NCI-H2081 (cell line): ENCODE measurements around the gene SP3.

Experiments used
- DNase-seq, 2 experiments: peaks; one replicate each; lab custom pipeline; 2025; lab: John Stamatoyannopoulos, UW

Gene SP3

DNA sequence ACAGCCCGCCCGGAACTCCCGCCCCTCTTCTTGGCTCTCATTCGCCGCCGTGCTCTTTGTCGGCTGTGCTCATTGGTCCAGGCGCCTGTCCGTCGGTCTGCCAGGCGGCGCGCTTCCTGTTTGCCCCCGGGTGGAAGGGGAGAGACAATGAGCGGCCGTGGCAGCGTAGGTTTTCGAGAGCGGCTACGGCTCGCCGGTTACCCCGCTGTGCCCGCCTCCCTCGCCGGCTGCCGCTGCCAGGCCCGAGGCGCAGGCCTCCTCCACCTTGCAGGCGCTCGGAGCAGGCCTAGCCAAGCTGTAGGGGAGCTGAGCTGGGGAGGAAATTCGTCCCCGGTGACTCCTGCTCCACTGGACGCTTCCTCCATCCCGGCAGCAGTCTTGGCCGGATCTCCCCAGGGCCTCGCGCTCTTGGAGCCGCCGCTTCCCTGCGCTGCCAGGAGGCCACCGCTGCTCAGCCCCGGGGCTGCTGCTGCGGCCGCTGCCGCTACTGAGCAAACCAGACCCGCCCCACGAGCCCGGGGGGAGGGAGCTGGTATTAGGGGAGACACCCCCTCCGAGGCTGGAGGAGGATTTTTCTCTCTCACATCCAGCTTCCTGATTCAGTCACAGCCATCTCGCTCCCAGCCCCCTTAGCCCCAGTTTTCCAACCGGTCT, at the start of gene SP3:
TSS of gene SP3 (minus strand) at position 2 of the 654 bp plus-strand sequence. CDS start 202 bp downstream, outside the sequence.
- peak; percentile 96 to 98 for DNase-seq

DNA sequence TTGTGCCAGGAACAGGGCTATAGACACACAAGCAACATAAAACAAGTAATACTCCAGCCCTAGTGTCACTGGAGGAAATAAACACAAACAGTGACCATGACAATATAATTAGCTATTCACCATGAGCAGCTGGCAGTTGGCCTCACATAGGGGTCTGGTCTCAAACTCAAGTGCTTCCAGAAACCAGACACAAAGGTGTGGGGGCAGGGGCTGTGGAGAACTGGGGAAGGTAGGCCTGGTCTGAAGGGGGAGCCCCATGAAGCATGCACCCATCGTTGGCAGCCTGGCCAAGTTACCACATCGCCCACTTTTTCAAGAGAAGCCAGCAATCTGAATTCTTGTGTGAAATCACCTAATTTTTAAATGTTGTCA, 49.5 kb upstream of the SP3 start:
- DNase-seq = peak; percentile 44 to 81

DNA sequence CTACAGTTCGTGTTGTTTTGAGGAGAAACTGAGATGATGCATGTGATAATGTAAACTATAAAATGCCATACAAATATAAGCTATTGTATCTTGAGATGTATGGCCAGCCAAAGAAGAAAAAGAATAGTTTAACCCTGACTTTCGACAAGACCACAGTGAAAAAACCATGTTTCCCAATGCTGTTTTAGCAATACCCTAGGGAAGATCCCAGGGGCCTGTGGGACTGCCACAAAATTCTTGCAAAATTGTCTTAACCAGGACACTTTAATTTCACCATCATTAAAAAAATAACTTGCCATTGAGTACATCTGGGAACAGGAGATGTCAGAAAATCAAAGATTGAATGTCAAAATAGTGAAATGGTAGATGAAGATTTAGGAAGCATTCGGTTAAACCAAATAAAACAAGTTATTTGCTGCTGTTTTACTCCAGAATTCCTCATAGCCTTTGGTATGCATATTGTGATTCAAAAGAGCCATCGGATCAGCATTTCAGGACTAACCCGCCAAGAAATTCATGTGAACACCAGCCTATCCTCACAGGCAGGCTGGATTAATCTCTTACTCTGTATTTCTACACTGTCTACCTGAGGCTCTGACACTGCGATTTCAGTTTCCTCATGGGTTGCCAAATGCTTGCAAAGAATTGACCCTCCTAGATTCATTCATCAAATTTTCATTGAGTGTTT, 49.0 kb upstream of the SP3 start:
- no peak for DNase-seq

DNA sequence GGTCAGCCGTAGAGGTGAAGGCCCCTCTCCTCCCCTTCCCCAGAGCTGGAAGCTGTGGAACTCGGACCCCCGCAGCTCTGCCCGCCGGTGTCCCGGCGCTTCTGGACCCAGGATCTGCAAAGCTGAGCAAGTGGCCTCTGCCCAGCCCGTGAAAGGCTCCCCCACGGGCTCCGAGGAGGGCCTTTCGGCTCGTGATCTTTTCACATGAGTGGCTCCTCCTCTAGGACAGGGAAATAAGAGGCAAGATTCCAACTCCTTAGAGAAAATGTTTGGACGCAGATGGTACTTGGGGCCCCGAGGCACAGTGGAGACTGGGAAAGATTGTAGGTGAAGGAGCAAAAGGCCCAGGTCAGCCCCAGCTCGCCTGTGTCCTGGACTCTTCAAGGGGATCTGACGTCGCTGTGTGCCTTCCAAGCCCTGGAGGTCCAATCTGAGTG, 48.2 kb upstream of the SP3 start:
- DNase-seq = no peak

DNA sequence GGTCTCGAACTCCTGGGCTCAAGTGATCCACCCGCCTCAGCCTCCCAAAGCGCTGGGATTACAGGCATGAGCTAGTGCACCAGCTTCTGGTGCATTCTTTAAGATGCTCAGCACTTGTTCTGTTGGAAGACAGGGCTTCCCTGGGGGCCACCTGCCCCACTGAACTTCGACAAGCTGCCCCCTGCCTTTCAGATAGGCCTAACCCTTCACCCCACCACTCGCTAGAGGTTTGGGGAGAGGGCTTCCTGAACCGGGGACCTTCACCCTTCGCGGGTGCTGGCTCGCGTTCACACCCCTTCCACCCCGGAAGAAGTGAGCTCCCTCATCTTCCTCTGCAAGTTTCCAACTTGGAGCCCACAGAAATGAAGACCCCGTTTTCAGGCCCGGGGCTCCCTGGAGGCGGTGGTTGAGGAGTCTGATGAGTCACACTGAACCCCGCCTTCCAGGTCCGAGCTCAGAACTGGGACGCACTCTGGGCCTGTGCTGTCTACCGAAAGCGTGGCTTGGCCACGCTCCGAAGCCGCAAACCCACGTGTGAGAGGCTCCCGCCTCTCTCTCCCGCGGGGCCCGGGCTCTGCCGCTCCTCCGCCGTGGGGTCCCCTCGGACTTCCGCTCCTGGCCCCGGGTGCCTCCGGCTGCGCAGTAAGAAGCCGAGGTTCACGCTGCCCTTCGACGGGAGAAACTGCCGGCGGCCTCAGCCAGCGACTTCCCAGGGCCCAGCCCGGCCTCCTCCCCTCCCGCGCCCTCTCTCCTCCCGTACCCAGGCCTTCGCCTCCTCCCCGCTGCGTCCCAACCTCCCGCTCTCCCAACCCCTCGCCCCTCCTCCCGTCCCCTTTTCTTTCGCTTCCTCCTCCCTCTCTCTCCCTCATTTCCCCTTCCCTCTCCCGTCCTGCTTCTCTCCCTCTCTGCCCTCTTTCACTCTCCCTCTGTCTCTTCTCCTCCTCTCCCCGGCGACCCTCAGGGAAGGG, 47.5 kb upstream of the SP3 start:
- DNase-seq = no peak

DNA sequence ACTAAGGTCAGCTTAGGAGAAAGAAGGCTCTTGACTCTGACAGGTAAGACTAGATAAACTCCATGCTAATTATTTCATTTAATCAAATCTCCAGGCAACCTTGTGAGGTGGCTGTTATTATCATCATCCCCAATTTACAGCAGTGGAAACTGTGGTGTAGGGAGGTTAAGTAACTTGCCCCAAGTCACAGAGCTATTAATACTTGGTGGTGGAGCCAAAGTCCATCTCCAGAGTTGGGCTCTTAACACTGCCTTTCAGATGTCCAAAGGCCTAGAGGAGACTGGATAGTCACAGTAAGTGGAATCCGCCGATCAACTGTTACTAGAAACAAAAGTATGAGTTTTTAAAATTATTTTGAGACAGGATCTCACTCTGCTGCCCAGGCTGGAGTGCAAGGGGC, 46.6 kb upstream of the SP3 start:
- no peak for DNase-seq

DNA sequence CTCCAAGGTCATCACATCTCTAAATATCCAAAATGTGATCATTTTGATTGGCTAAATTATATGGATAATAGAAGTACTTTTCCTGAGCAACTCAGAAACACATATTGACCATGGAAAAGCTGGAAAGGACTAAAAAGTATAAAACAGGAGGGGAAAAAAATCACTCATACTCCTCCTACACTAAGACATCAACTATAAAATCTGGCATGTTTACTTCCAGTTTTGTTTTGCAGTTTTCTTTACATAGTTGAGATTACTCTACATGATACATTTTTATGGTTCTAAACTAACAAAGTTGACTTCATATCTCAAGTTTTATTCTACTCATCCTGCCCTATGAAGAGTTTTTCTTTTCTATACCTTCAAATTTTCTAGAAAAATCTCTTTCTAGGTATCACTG, 46.0 kb upstream of the SP3 start:
- DNase-seq = no peak

DNA sequence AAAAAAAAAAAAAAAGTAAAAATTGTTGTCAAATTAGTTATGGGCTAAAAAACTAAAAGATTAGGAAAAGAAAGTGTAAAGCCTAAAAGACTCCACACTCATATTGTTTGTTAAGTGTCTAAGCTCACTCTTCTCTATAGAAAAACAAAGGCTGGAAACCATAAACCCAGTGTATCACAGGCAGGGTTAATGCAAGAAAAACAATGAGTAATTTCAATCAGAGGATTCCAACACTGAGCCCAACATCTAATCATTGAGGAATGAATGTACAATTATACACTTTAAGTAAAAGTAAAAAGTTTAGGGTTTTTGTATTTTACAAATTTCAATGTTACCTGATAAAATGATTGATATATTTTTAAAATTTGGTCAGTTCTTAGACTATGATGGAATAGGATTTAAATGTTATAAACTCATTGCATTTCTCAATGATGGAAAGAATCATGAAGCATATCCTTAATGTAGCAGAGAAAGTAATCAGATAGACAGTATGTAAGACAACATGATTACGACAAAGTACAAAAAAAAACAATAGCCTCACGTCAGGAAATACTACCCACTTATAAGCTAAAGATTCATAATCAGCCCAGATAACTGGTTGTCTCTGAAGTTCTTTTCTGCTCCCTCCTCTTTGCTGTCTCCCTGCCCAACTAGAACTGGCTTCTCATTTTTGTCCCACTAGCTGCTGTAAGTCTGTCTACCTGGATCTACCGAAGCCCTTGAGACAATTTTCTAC, 44.5 kb upstream of the SP3 start:
- no peak for DNase-seq

DNA sequence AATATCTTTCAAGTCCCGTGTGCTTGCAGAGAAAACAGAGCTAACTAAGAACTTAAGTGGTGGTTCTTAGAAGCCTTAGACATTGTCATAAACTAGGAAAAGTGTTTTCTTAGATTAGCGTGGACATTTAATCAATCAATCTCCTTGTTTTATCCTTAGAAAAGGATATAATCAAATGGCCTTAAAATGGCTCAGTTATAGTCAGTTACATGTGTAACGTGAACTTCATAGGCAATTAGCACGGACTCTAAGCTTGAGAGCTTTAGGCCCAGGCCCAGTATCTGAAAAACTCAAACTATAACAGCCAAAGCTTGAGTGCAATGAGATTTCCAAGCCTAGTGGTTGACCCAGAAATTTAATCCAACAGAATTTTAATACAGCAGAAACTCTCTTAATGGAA, 43.5 kb upstream of the SP3 start:
- DNase-seq = no peak

DNA sequence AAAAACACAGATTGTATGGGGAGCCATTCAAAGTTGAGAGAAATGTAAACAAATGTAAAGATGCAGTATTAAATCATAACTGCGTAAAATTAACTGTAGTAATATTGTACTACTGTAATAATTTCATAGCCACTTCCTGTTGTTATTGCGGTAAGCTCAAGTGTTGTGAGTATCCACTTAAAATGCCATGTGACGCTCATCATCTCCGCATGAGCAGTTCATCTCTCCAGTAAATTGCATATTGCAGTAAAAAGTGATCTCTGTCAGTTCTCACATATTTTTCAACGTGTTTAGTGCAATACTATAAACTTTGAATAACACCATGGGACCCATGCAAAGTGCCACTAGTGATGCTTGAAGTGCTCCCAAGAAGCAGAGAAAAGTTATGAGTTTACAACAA, 41.8 kb upstream of the SP3 start:
- DNase-seq = peak; percentile 6 to 29

DNA sequence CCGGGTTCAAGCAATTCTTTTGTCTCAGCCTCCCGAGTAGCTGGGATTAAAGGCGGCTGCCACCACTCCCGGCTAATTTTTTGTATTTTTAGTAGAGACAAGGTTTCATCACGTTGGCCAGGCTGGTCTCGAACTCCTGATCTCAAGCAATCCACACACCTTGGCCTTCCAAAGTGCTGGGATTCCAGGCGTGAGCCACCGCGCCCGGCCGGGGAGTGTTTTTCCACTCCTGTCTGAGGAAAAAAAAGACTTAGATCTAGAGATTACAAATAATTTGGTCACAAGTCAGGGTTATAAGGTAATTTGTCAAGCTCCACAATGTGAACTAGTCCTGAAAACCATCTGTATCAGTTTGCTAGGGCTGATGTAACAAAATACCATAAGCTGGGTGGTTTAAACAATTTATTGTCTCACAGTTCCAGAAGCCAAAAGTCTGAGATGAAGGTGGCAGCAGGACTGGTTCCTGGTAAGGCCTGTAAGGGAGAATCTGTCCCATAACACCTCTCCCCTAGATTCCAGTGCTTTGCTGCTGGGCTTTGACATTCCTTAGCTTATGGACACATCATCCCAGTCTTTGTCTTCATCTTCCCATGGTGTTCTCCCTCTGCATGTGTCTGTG, 40.7 kb upstream of the SP3 start:
- DNase-seq = no peak

DNA sequence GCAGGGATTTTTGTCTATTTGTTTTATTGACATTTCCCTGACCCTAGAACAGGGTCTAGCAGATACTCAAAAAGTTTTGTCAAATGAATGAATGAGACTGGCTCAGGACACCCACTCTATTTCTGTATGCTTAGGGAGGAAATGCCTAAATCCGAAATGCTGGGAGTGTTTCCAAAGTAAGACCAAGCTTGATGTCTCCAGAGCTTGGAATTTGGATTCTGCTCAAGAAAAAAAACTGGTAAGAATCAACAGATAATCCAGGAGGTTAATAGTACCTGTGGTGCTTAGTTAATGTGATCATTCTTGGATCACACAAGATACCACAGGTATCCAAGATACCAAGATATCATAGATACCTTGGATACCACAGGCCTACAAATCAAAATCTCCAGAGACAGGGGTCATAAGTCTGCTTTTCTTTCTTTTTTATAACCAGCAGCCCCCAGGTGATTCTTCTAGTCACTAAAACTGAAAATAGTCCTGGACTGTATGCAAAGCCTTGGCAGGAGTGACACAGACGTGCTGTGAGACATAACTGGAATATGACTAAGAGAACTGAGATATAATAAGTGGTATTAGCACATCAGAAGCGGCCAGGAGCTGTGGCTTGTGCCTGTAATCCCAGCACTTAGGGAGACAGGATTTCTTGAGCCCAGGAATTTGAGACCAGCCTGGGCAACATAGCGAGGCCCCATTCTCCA, 39.9 kb upstream of the SP3 start:
- no peak for DNase-seq

DNA sequence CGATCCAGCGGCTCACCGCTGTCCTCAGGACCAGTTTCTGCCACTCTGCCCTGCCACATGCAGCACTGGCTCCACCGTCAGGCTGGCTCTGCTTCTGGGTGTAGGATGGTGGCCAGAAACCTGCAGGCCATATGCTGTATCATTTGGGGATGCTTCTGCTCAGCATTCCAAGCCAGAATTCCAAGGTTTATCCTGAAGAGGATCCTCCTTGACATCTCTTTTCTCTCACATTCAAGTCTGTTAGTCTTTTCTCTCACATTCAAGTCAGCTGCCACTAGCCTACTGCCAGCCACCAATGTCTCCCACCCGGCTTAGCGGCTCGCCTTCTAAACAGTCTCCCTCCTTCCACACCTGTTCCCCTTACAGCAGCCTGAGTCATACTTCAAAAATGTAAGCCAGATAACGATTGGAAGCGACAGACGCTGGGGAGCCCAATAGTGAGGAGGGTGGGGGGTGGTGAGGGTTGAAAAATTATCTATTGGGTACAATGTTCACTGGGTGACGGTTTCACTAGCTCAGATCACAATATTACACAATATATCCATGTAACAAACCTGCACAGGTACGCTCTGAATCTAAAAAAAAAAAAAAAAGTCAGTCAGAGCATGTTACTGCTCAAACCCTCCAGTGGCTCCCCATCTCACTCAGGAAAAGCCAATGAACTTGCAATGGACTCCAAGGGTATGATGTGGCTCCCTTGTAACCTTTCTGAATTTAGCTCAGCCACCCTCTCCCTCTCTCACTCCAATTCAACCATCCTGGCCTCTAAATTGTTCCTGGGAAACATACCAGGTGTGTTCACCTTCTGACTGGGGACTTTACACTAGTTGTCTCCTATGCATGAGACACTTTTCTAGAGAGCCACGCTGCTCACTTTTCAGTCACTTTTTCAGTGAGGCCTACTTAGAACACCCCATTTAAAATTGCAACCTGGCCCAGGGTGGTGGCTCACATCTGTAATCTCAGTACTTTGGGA, 38.8 kb upstream of the SP3 start:
- no peak for DNase-seq

DNA sequence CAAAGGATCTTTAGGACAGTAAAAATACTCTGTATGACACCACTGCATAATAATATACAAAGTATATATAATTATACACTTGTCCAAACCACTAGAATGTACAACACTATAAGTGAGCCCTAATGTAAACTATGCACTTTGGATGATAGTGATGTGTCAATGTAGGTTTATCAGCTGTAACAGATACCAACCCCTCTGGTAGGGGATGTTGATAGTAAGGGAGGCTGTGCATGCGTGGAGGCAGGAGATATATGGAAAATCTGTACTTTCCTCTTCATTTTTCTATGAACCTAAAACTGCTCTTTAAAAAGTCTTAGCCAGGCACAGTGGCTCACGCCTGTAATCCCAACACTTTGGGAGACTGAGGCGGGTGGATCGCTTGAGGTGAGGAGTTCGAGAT, 37.5 kb upstream of the SP3 start:
- no peak for DNase-seq

DNA sequence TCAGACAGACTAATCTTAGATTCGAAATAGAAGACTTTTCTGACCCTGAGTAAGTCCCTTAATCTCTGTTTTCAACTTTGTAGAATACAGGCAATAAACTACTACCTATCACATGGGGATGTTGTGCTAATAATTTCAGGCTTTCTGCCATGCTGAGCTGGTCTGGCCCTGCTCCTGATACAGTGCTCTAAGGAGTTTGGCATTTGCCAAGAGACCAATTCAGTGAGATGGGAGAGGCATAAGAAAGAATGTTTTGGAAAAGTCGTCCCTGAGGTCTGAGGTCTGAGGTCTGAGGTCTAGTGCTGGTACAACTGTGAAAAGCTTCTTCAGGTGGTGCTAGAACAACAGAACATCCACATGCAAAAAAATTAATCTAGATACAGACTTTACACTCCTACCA, 35.9 kb upstream of the SP3 start:
- DNase-seq = no peak

DNA sequence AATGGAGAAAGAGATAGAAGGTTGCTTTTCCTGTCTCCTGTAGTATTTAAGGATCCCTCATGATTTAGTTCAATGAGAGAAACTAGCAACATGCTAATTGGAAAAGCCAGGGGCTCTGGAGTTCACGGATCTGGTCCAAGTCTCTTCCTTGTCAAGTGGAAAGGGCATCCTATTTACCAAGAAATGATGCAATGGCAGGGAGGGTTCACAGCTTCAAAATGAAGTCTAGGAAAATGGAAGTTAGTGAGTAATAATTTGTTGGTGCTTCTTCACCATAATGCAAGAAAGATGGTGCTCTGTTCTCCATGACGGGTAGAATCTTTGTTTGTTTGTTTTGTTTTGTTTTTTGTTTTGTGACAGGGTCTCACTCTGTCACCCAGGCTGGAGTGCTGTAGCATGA, 34.6 kb upstream of the SP3 start:
- DNase-seq = no peak

DNA sequence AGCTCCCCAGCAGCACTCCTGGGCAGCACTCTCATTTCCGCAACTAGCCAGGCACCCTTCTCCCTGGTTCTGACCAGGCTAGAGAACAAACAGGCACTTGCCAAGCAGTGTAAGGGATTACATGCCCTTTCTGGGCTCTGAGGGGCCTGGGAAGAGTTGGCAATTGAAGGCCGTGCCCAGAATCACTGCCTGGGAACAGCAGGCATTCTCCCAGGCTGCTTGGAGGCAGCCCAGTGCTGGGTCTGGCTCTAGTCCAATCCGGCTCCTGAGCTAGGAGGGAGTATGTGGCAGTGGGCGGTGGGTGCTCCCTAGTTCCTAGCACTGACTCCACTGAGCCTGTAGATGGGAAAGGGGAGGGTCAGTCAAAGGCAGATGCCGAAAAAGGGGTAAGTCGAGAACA, 34.1 kb upstream of the SP3 start:
- no peak for DNase-seq

DNA sequence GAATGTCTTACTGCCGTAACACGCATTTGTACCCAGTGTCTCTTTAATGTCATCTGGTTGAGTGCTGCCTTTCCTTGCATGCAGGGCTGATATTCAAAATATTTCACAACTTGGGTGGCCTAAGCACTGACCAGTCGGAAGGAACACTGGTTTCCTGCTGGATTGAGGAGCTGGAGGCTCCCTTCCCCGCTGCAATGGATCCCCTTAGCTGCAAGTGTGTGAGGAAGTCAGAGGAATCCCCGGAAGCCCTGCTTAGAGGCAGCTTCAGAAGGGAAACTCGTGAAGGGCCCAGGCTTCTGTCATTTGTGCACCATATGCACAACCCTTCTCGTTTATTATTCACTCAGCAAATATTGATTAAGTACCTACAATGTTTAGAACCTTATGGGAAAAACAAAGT, 33.2 kb upstream of the SP3 start:
- no peak for DNase-seq

DNA sequence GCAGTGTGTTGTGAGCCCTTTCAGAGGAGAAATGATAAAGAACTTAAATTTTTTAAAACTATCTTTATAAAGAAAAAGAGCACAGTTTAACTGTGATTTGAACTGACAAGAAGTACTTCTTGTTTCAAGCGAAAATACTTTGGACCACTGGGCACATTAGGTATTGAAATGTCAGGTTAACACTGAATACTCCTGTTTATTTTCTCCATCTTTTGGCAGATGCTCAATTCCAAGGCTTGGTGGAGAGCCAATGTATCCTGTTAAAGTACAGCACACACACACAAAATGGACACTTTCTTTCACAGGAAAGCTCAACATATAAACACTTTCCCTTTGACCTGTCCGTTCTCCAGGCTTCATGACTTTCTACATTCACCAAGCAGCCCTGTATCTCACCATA, 32.6 kb upstream of the SP3 start:
- peak in 1 of 2 experiments; percentile 52 for DNase-seq

DNA sequence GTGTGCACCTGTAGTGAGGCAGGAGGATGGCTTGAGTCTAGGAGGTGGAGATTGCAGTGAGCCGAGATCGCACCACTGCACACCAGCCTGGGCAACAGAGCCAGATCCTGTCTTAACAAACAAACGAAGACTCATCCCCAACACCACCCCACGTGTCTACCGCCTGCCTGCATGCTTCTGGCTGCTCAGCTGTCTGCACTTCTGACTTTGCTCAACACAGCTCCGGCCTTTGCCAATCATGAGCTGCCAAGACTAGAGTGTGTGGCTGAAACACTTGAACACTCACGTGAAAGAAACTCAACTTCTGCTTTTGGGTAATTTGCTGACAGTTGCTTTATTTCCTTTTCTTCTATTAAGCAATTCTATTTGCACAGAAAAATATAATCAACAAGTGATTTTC, 32.1 kb upstream of the SP3 start:
- no peak for DNase-seq
